OCI-LY7 (cell line): ENCODE measurements around the gene TMEFF1.

Experiments
- CTCF ChIP-seq: fragments of 200-600 bp; sonication (generic); conservative IDR thresholded peaks from 2 replicates; pipeline ENCODE4 v1.5.1; 2014; ENCODE audit warnings: mild to moderate bottlenecking, antibody characterized with exemption, low read length, moderate library complexity, mixed read lengths
- EZH2phosphoT487 ChIP-seq: fragments of 200-600 bp; sonication (generic); IDR thresholded peaks from 2 replicates; pipeline ENCODE4 v1.6.1; 2018; ENCODE audit warnings: low read depth, borderline replicate concordance, mild to moderate bottlenecking, mixed run types, antibody characterized with exemption, low read length, moderate library complexity, mixed read lengths

GRCh38 chr9:100432736-100433135 lies 40.2 kb upstream of the TMEFF1 start:
- TF ChIP-seq CTCF = no peak
- TF ChIP-seq EZH2phosphoT487 = no peak
